Measurements from ENCODE around the gene VAMP2. TPM values are rescaled to one million over a fixed set of nuclear protein-coding genes. Genes with fewer than 3 reads are reported as not detected.

The VAMP2 gene
- total and polyA plus RNA-seq, 2 of the 4 experiments (the other 2 are of a cell fraction): 2.3 to 33.3 TPM

GRCh38 chr17:8140065-8141029 lies 22.4 kb downstream of the VAMP2 start:
- Histone ChIP-seq H3K9me1 (ENCODE audit: insufficient read depth, low read length) (peaks cover 10% of the 10 kb centered on the region), H2BK120ac (ENCODE audit: low read depth, low read length) (no peak overlapping the region), H2AFZ (replicated peaks; ENCODE audit: low read length, poor library complexity) (no peak overlapping the region), H3K27ac (ENCODE audit: insufficient read depth, low read length) (no peak overlapping the region), H3K23ac (ENCODE audit: low read depth, low read length) (no peak overlapping the region), H2AK5ac (ENCODE audit: low read depth, low read length) (no peak overlapping the region), H3K18ac (ENCODE audit: low read depth, low read length) (no peak overlapping the region), H3K14ac (replicated peaks; ENCODE audit: low read depth, low read length) (no peak overlapping the region), H2BK5ac (ENCODE audit: low read depth, low read length, poor library complexity, severe bottlenecking) (no peak overlapping the region), H4K91ac (ENCODE audit: insufficient read depth, low read depth, low read length) (no peak overlapping the region), H4K8ac (ENCODE audit: low read depth in 2 of 2, low read length in 2 of 2) (no peak overlapping the region), H3K79me1 (ENCODE audit: low read depth in 1 of 2, low read length in 2 of 2) (no peaks in the 10 kb centered on the region), H3K4me1 (ENCODE audit: control insufficient read depth, insufficient read depth, low read length) (peaks cover 2% of the 10 kb centered on the region; the same call in 1 of the 2 replicates), H2AK9ac (replicated peaks; ENCODE audit: low read depth, low read length, poor library complexity) (peak overlapping the region; percentile 18), H3K9ac (ENCODE audit: low read depth, low read length) (no peak overlapping the region), H4K20me1 (ENCODE audit: insufficient read depth, low read length) (peaks cover 8% of the 10 kb centered on the region), H3K36me3 (ENCODE audit: control insufficient read depth, insufficient read depth, low read length) (peaks cover 27% of the 10 kb centered on the region), H3K4me3 (ENCODE audit: insufficient read depth, low read depth, low read length) (no peak overlapping the region), H2BK20ac (ENCODE audit: low read depth, low read length) (no peak overlapping the region), H3K9me3 (ENCODE audit: control insufficient read depth, insufficient read depth, low read length) (no peaks in the 10 kb centered on the region), H4K5ac (ENCODE audit: low read depth, low read length) (no peak overlapping the region), H3K4ac (ENCODE audit: low read depth, low read length) (no peak overlapping the region), H3K56ac (ENCODE audit: extremely low read depth, insufficient read depth, low read length) (no peak overlapping the region), H3K4me2 (ENCODE audit: low read depth, low read length) (no peak overlapping the region), H3K27me3 (ENCODE audit: control insufficient read depth, insufficient read depth, low read length) (no peaks in the 10 kb centered on the region), H2BK15ac (ENCODE audit: low read depth, low read length) (no peak overlapping the region)
- no TSS peak for BruUV-seq (replicated peaks)
- no peak for DNase-seq
- ATAC-seq (ENCODE audit: low read depth): no peak
- CTCF ChIA-PET: interaction anchor here (1.3 to 4.6 kb wide), 3 partner anchors 11 to 20 kb away, joined by 3 to 24 read pairs (median 3); partner anchors contain the start of gene HES7
- in situ Hi-C loops (cut with MboI; ENCODE audit: low sequenced_read_pairs) (no loop called here), dilution Hi-C loops (cut with HindIII; ENCODE audit: low sequenced_read_pairs, unreplicated experiment) (no loop called here), intact Hi-C loops (cut with micrococcal nuclease) (no loop called here)
- WGBS, 2 experiments (ENCODE audit: extremely low coverage in 2 of 2, insufficient read length in 1 of 2): no CpG with 5 or more reads among the region's 18 CpGs
- TF ChIP-seq RFX5 (IDR thresholded peaks at IDR 0.05; ENCODE audit: low read depth, low read length): no peak
- TF ChIP-seq RCOR1 (IDR thresholded peaks at IDR 0.05; ENCODE audit: insufficient replicate concordance, low read length): no peak
- no peak for TF ChIP-seq RAD21 (IDR thresholded peaks at IDR 0.05; ENCODE audit: low read length)
- TF ChIP-seq MAZ (IDR thresholded peaks at IDR 0.05; ENCODE audit: borderline replicate concordance, low read depth, low read length): no peak
- no peak for TF ChIP-seq USF2 (IDR thresholded peaks at IDR 0.05; ENCODE audit: low read depth, low read length)
- no peak for TF ChIP-seq CTCF (conservative IDR thresholded peaks at IDR 0.05; ENCODE audit: low read depth, low read length)
- no peak for TF ChIP-seq MAFK (IDR thresholded peaks at IDR 0.05; ENCODE audit: low read depth, low read length)
- no peak for TF ChIP-seq CHD1 (IDR thresholded peaks at IDR 0.05; ENCODE audit: low read depth, low read length)
- TF ChIP-seq NFE2L2 (IDR thresholded peaks at IDR 0.05; ENCODE audit: low read depth, low read length): no peak
- no peak for TF ChIP-seq MXI1 (IDR thresholded peaks at IDR 0.05; ENCODE audit: borderline replicate concordance, low read depth, low read length)
- TF ChIP-seq ELK1 (IDR thresholded peaks at IDR 0.05; ENCODE audit: borderline replicate concordance, low read depth, low read length): no peak
- no peak for TF ChIP-seq SMC3 (IDR thresholded peaks at IDR 0.05; ENCODE audit: low read depth, low read length)
- TF ChIP-seq CEBPB (IDR thresholded peaks at IDR 0.05; ENCODE audit: low read depth, low read length): no peak
- POLR2A ChIA-PET (ENCODE audit: unreplicated experiment): no interaction called here
